Coronary artery (tissue), 2 donors: ENCODE data around the gene CGB1.
"Not testable (repeated sequence)": the region's sequence is repeated elsewhere in the genome, so short reads cannot be mapped to it uniquely, and the experiment has no call there.

Experiments
- DNase-seq: peaks from one replicate; pipeline ENCODE4 v3.0.0-alpha.2; 2017; ENCODE audit warnings: low spot score
- H3K27ac ChIP-seq, 2 donors: fragments of 200-600 bp; sonication (generic); one replicate each; pipeline ENCODE4 v1.5.1; 2016 to 2019
- H3K4me3 ChIP-seq: fragments of 200-600 bp; sonication (generic); 2 replicates; pipeline ENCODE4 v1.5.1; 2016; ENCODE audit warnings: mild to moderate bottlenecking, moderate library complexity
- TF ChIP-seq, protein P1 (sequence below): fragments of 200-600 bp; sonication (generic); IDR thresholded peaks from one replicate; pipeline ENCODE4 v1.5.1; 2019; ENCODE audit warnings: antibody characterized with exemption

CGB1 gene

DNA sequence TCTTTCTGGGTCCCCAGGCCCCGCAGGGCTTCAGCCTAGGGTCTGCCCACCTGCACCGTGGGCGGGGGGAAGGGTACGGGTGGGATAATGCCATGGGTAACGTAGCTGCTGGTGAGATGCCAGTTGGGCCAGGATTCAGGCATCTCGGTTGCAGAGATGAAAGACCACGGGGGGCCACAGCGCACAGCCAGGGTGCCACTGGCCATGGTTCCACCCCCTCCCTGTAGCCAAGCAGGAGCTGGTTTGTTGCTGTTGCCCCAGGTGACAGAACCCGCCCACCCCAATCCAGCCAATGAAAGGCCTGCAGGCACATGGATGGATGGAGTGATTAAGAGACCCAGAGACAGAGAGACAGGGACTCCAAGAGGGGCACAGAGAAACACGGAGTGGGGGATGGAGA, 21.9 kb upstream of the CGB1 start:
- no peak overlapping the region for H3K4me3 ChIP-seq
- TF ChIP-seq, protein P1, sequence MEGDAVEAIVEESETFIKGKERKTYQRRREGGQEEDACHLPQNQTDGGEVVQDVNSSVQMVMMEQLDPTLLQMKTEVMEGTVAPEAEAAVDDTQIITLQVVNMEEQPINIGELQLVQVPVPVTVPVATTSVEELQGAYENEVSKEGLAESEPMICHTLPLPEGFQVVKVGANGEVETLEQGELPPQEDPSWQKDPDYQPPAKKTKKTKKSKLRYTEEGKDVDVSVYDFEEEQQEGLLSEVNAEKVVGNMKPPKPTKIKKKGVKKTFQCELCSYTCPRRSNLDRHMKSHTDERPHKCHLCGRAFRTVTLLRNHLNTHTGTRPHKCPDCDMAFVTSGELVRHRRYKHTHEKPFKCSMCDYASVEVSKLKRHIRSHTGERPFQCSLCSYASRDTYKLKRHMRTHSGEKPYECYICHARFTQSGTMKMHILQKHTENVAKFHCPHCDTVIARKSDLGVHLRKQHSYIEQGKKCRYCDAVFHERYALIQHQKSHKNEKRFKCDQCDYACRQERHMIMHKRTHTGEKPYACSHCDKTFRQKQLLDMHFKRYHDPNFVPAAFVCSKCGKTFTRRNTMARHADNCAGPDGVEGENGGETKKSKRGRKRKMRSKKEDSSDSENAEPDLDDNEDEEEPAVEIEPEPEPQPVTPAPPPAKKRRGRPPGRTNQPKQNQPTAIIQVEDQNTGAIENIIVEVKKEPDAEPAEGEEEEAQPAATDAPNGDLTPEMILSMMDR: no peak
- DNase-seq: no peak

DNA sequence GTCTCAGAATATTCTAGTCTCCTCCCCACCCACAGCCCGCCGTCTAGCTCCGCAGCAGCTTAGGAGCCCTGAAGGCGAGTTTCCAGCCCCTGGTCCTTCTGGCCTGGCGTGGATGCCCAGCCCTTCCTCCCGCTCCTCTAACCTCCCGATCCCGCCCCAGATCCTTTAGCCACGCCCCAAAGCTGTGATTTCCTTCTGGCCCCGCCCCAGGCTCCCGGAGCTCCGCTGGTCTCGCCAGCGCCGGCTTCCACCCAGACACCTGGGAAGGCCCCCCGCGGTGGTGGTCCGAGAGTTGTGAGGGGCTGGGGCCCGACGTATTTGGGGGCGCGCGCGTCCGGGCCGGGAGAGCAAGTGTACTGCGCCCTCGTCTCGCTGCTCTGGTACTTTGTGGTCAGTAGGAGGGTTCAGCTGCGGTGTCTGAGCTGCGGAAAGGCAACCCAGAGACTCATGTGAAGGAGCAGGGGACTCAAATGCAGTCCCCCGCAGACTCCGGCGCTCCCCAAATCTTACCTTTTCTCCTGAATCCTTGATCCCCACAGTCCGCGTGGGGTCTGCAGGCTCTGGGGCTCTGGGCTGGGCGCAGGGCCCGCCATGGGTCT, 21.0 kb upstream of the CGB1 start, which contains the start of gene CGB7:
Gene CGB7, minus strand, starts transcription at position 114 of the 599 bp plus-strand sequence. CDS start 2,374 bp downstream, outside the sequence.
- DNase-seq: no peak
- peak within 1 kb of the TSS; percentile 83 for H3K4me3 ChIP-seq
- no peak within 1 kb of the TSS for H3K27ac ChIP-seq
- TF ChIP-seq, protein P1: no peak

More for the DNA sequence above, 21.9 kb upstream of the CGB1 start:
- no peak overlapping the region for H3K27ac ChIP-seq

DNA sequence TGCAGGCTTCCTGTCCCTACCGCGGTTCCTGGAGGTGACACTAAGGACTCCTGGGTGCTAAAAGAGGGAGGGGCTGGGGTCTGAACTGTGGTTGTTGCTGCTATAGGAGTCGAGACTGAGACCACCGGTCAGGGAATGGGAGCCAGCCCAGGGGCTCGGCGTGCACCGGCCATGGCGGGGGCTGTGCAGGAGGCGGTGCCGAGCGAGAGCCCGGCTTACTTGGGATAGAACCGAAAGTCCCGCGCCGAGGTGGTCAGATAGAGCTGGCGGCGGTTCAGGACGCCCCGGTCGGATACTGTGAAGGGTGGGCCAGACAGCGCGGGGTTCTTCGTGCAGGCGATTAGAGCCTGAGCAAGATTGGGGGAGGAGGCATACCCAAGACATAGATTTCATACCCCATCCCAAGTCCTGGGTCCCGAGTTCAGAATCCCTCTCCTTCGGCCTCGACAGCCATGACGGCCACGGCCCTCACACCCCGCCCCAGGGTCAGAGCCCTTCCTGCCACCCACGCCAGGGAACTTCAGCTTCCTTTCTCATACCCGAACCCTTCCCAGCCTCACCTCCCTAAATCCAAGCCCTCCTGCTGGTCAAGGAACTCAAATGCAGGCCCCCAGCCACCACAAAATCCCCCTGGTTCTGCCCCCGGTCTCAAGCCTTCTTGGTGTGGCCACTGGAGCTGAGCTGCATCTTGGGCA, 20.4 kb upstream of the CGB1 start:
- not testable (repeated sequence) for H3K27ac ChIP-seq, DNase-seq
- H3K4me3 ChIP-seq: peak overlapping the region; percentile 83

DNA sequence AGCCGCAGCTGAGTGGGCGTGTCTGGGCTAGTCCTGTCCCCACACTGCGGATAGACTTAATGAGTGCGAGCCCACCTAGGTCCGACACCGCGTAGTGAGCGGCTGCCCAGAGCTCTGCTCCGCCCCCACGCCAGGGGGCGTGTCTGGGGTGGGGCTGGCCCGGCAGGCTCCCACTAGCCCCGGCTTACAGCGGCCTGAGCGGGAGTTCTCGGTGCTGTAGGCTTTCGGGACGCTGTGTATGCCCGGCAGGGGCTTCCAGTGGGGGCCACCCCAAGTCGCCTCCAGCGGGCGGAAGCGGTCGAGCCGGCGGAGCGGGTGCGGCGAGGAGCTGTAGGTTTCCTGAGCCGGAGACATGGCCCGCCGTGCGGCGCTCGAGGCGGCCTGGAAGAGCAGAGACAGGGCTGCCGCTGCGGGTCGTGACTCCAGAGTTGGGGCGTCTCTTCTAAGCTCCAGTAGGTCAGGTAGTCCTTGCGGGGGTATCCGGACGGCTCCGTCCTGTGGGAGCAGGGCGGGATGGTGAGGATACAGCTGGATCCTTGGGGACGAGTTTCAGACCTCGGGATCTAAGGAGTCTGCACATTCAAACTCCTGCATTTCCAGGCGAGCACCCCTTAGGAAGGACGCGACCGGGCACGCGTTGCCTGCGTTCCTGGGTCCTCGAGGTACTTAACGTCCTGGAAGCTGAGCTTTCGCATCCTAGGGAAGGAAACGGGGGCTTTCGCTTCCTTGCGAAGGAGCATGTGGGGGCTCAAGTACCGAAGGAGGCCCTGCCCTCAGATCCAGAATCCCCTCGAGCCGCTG, 19.6 kb upstream of the CGB1 start:
- TF ChIP-seq, protein P1: peak; percentile 37
- no peak overlapping the region for H3K27ac ChIP-seq
- no peak for DNase-seq
- peak overlapping the region; percentile 83 for H3K4me3 ChIP-seq

DNA sequence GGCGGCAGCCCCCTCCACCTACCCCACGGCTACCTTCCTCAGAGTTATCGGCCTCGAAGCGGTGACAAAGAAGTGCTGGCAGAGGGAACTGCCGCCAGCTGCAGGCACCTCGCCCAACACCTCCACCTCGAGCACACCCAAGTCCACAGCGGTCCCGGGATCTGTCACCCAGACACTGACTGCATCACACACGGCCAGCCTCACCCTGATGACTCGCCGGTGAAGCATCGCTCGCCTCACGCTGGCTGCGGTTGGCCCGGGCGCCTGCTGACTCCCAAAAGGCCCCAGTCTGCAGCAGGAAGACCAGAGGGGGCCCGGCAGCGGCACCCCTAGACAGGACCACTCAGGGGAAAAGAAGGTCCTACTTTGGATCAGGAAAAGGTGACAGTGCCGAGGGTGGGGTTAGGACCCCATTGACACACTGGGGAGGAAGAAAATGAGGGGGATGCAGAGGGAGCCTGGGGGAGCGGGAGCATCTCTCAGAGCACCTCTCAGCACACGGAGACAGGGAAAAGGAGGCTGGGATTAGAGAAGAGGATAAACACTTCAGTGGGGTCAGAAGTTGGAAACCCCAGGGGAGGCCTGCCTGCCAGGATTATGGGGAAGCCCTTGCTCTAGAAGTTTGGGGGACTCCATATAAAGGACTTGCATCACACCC, 13.8 kb upstream of the CGB1 start:
- not testable (repeated sequence) for DNase-seq, H3K27ac ChIP-seq, H3K4me3 ChIP-seq

DNA sequence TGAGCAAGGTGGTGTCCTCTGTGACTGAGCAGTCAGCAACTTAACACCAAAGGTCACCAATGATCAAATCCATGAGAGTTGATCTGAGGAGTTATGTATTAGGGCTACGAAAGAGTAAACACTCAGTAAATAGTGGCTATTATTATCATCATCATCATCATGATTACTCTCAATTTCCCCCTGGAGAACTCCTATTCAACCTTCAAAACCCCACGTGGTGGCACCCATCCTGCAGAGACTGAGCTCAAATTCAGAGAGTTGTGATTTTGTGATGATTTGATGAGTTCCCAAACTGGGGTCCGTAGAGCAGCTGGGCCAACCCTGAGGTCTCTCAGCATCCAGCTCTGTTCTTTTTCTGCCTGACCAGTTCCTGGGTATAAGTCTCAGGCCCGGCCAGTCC, 13.1 kb upstream of the CGB1 start:
- not testable (repeated sequence) for H3K4me3 ChIP-seq, DNase-seq, H3K27ac ChIP-seq

DNA sequence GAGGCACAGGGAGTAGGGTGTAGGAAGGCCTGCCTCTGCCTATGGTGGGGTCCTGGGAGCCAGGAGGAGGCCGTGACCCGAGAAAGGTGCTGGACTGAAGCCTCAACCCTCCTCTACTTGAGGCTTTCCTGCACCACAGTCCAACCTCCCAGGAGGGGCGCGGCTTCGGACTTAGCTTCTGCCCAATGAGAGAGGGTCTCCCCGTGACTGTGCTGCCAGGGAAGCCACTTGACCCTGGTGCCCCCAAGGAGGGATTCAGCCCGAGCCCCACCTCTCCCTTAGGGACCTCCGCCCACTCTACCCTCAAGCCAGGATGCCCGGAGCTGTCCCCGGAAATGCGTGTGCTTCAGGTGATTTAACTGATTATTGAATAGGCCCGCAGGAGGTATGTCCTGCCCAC, 12.3 kb upstream of the CGB1 start, which contains the start of gene CGB8:
Gene CGB8, minus strand, starts transcription at position 101 of the 400 bp plus-strand sequence. CDS start 372 bp downstream, outside the sequence.
- DNase-seq, H3K27ac ChIP-seq, H3K4me3 ChIP-seq: not testable (repeated sequence)

DNA sequence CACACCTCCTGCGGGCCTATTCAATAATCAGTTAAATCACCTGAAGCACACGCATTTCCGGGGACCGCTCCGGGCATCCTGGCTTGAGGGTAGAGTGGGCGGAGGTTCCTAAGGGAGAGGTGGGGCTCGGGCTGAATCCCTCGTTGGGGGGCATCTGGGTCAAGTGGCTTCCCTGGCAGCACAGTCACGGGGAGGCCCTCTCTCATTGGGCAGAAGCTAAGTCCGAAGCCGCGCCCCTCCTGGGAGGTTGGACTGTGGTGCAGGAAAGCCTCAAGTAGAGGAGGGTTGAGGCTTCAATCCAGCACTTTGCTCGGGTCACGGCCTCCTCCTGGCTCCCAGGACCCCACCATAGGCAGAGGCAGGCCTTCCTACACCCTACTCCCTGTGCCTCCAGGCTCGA, 6.9 kb upstream of the CGB1 start, which contains the start of gene CGB5:
Gene CGB5, plus strand, starts transcription at position 301 of the 400 bp plus-strand sequence. CDS start 362 bp downstream, outside the sequence.
- not testable (repeated sequence) for H3K27ac ChIP-seq, H3K4me3 ChIP-seq, DNase-seq

DNA sequence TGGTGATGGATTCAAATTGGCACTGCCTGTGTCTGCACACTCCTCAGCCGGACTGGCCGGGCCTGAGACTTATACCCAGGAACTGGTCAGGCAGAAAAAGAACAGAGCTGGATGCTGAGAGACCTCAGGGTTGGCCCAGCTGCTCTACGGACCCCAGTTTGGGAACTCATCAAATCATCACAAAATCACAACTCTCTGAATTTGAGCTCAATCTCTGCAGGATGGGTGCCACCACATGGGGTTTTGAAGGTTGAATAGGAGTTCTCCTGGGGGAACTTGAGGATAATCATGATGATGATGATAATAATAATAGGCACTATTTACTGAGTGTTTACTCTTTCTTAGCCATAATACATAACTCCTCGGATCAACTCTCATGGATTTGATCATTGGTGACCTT, 6.0 kb upstream of the CGB1 start:
- not testable (repeated sequence) for H3K4me3 ChIP-seq

More for the DNA sequence above, 6.0 kb upstream of the CGB1 start:
- not testable (repeated sequence) for H3K27ac ChIP-seq, DNase-seq
